ENCODE measurements around the gene MYL12A. TPM values are rescaled to one million over a fixed set of nuclear protein-coding genes. Genes with fewer than 3 reads are reported as not detected.

Gene MYL12A
- total RNA-seq, 1 experiment from 2014 or later: 314 TPM

- Histone ChIP-seq H3K9me3 (ENCODE audit: control insufficient read depth in 1 of 2, insufficient read depth in 1 of 2, low read depth in 1 of 2, low read length in 2 of 2) (no peaks in the 10 kb centered on the region; a peak in 1 of 4 replicates), H3K36me3 (ENCODE audit: control insufficient read depth in 1 of 2, insufficient read depth in 2 of 2, low read length in 2 of 2) (no peaks in the 10 kb centered on the region), H3K4me3 (replicated peaks in 1 of 2; ENCODE audit: low read depth in 1 of 2, low read length in 2 of 2) (no peak overlapping the region), H3K4me2 (ENCODE audit: low read length) (no peak overlapping the region; the same call in 1 of the 2 replicates), H3K9ac (ENCODE audit: low read length) (no peak overlapping the region), H3K79me2 (ENCODE audit: insufficient read depth, low read length) (no peaks in the 10 kb centered on the region), H3K27me3 (ENCODE audit: insufficient read depth, low read length) (no peaks in the 10 kb centered on the region), H4K20me1 (ENCODE audit: insufficient read depth) (no peaks in the 10 kb centered on the region), H3K4me1 (ENCODE audit: control insufficient read depth in 1 of 2, insufficient read depth in 2 of 2, low read length in 2 of 2) (peaks cover 3 to 26% of the 10 kb centered on the region in 2 experiments; a peak in 3 of 4 replicates), H2AFZ (ENCODE audit: low read depth, low read length, poor library complexity, severe bottlenecking) (no peak overlapping the region), H3K27ac (ENCODE audit: low read depth, low read length) (no peak overlapping the region), H3K9me2 (ENCODE audit: insufficient read depth) (no peaks in the 10 kb centered on the region)
- POLR2A ChIA-PET: no interaction called here
- RAD21 ChIA-PET (ENCODE audit: low non-redundant PET in 1 of 2, low total read pairs in 2 of 2, uncharacterized antibody in 2 of 2, unreplicated experiment in 2 of 2): no interaction called here
- TF ChIP-seq SRF (IDR thresholded peaks at IDR 0.05; ENCODE audit: low read depth) (no peak), JUND (IDR thresholded peaks at IDR 0.05) (no peak), ELF1 (IDR thresholded peaks at IDR 0.05; ENCODE audit: borderline replicate concordance, low read depth) (no peak)
- no TSS peak for BruUV-seq (replicated peaks)
- no peak for ATAC-seq
- CTCF ChIA-PET: no interaction called here
- DNase-seq (ENCODE audit: low read depth, low spot score): no peak
- intact Hi-C loops (cut with micrococcal nuclease): no loop called here
Measured at GRCh38 chr18:3209859-3210569, 37.6 kb upstream of the MYL12A start.

- ChIA-PET RAD21 (ENCODE audit: low non-redundant PET in 1 of 2, low total read pairs in 2 of 2, uncharacterized antibody in 2 of 2, unreplicated experiment in 2 of 2) (no interaction called here), CTCF (no interaction called here), POLR2A (no interaction called here)
- no peaks in the 10 kb centered on the region for H3K9me3 ChIP-seq (ENCODE audit: control insufficient read depth in 1 of 2, insufficient read depth in 1 of 2, low read depth in 1 of 2, low read length in 2 of 2)
- H3K4me1 ChIP-seq (ENCODE audit: control insufficient read depth in 1 of 2, insufficient read depth in 2 of 2, low read length in 2 of 2): peaks cover 3 to 26% of the 10 kb centered on the region in 2 experiments; a peak in 3 of 4 replicates
- no peak overlapping the region for H2AFZ ChIP-seq (ENCODE audit: low read depth, low read length, poor library complexity, severe bottlenecking)
- no peak overlapping the region for H3K27ac ChIP-seq (ENCODE audit: low read depth, low read length)
- no peaks in the 10 kb centered on the region for H4K20me1 ChIP-seq (ENCODE audit: insufficient read depth)
- no peaks in the 10 kb centered on the region for H3K9me2 ChIP-seq (ENCODE audit: insufficient read depth)
- intact Hi-C loops (cut with micrococcal nuclease): no loop called here
- H3K36me3 ChIP-seq (ENCODE audit: control insufficient read depth in 1 of 2, insufficient read depth in 2 of 2, low read length in 2 of 2): no peaks in the 10 kb centered on the region
- H3K79me2 ChIP-seq (ENCODE audit: insufficient read depth, low read length): no peaks in the 10 kb centered on the region
- no peak overlapping the region for H3K4me2 ChIP-seq (ENCODE audit: low read length)
- TF ChIP-seq SRF (IDR thresholded peaks at IDR 0.05; ENCODE audit: low read depth): no peak
- no peak for TF ChIP-seq SP1 (IDR thresholded peaks at IDR 0.05; ENCODE audit: low read depth)
- TF ChIP-seq ZFX (IDR thresholded peaks at IDR 0.05): no peak
- TF ChIP-seq REST (IDR thresholded peaks at IDR 0.05; ENCODE audit: low read depth): no peak
- no peak for ATAC-seq
- no peaks in the 10 kb centered on the region for H3K27me3 ChIP-seq (ENCODE audit: insufficient read depth, low read length)
- DNase-seq (ENCODE audit: low read depth, low spot score): no peak
- no TSS peak for BruUV-seq (replicated peaks)
- no peak overlapping the region for H3K9ac ChIP-seq (ENCODE audit: low read length)
- no peak overlapping the region for H3K4me3 ChIP-seq (replicated peaks in 1 of 2; ENCODE audit: low read depth in 1 of 2, low read length in 2 of 2)
Measured at GRCh38 chr18:3211236-3211992, 36.2 kb upstream of the MYL12A start.

All from HCT116 (cell line).